Glutamatergic neuron (in vitro differentiated cells): ENCODE measurements around the gene SPATA13. TPM values are rescaled to one million over a fixed set of nuclear protein-coding genes. Genes with fewer than 3 reads are reported as not detected.

Source experiments
- DNase-seq: peaks from one replicate; pipeline ENCODE4 v3.0.0; 2022
- H3K27ac Mint-ChIP-seq: one replicate; pipeline ENCODE4 v1.8.0; 2020; ENCODE audit warnings: mild to moderate bottlenecking, mixed read lengths, inconsistent platforms; ENCODE audit not compliant: unreplicated experiment
- H3K27me3 Mint-ChIP-seq: one replicate; pipeline ENCODE4 v1.8.0; 2020; ENCODE audit warnings: mild to moderate bottlenecking, moderate library complexity, mixed read lengths, inconsistent platforms; ENCODE audit not compliant: unreplicated experiment
- H3K36me3 Mint-ChIP-seq: one replicate; pipeline ENCODE4 v1.8.0; 2020; ENCODE audit warnings: mild to moderate bottlenecking, mixed read lengths, inconsistent platforms; ENCODE audit not compliant: unreplicated experiment
- H3K4me1 Mint-ChIP-seq: one replicate; pipeline ENCODE4 v1.8.0; 2020; ENCODE audit warnings: mild to moderate bottlenecking, low read depth, mixed read lengths, inconsistent platforms; ENCODE audit not compliant: unreplicated experiment
- H3K4me3 Mint-ChIP-seq: one replicate; pipeline ENCODE4 v1.8.0; 2020; ENCODE audit warnings: mild to moderate bottlenecking, mixed read lengths, inconsistent platforms; ENCODE audit not compliant: unreplicated experiment
- H3K9me3 Mint-ChIP-seq: one replicate; pipeline ENCODE4 v1.8.0; 2020; ENCODE audit warnings: mild to moderate bottlenecking, moderate library complexity, mixed read lengths, inconsistent platforms; ENCODE audit not compliant: unreplicated experiment
- CTCF ChIP-seq: fragments of 200-600 bp; sonication (generic); IDR thresholded peaks from one replicate; pipeline ENCODE4 v1.5.0; 2021; ENCODE audit not compliant: partially characterized antibody, unreplicated experiment
- total RNA-seq: library from RNA; stranded (reverse); fragmentation: NEBNext Ultra II Directional; extraction: Animal tissue kit (Norgen Biotek cat#: 25700); gene quantifications from one replicate; pipeline ENCODE4 v1.2.1, GENCODE V29; 2021; ENCODE audit not compliant: unreplicated experiment

SPATA13 gene
- total RNA-seq, 1 donor from 2014 or later, result 7.4 TPM

DNA sequence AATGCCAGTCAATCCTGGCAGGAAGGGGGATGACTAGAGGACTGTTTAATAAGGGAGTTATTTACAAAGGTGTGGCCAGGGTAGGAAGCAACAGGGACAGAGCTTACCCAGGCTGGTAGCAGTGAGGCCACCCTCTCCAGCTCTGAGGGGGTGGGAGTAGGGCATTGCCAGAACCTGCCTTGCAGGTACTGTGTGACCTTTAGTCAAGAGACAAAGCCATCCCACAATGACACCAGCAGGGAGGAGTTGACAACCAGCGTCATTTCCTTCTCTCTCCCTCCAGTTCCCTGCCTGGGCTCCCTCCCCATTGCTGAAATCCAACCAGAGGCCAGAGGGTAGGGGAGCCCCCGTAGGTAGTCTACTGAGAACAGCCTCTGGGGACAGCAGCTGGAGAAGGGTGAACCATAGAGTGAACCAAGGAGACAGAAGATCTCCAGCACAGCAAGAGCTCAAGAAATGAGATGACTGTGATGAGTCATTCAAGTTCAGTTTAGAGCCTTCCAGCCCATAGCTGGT, 33.3 kb upstream of the SPATA13 start:
- Mint-ChIP-seq H3K4me1 (no peaks in the 10 kb centered on the region), H3K4me3 (no peak overlapping the region), H3K27me3 (peaks cover 6% of the 10 kb centered on the region), H3K27ac (no peak overlapping the region), H3K9me3 (peaks cover 2% of the 10 kb centered on the region), H3K36me3 (peaks cover 6% of the 10 kb centered on the region)
- no peak for DNase-seq
- no peak for TF ChIP-seq CTCF

- H3K27ac Mint-ChIP-seq, result no peak overlapping the region
- no peaks in the 10 kb centered on the region for H3K4me1 Mint-ChIP-seq
- H3K4me3 Mint-ChIP-seq, result no peak overlapping the region
- H3K9me3 Mint-ChIP-seq, result peaks cover 2% of the 10 kb centered on the region
- TF ChIP-seq CTCF, result no peak
- H3K27me3 Mint-ChIP-seq, result peaks cover 6% of the 10 kb centered on the region
- peaks cover 6% of the 10 kb centered on the region for H3K36me3 Mint-ChIP-seq
- no peak for DNase-seq
Observed at GRCh38 chr13:24128112-24128511, 32.4 kb upstream of the SPATA13 start.

DNA sequence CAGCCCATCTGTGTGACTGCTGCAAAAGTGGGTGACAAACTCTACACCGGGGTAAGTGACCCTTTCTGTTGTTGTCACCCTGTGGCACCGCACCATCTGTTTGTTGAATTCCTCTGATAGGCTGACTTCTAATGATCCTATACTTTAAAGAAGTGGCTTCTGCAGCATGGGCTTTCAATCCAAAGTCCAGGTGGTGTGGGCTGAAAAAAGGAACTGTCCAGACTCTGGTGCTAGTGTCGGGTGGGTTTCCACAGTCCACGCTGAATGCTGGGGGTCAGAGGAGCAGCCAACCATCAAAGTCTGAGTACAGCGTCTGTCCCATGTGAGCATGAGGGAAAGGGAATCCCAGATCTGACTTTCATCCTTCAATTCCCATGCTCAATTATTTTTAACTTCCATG, 31.6 kb upstream of the SPATA13 start:
- Mint-ChIP-seq H3K27ac (no peak overlapping the region), H3K4me3 (no peak overlapping the region), H3K4me1 (peaks cover 7% of the 10 kb centered on the region), H3K36me3 (peaks cover 6% of the 10 kb centered on the region), H3K27me3 (peaks cover 6% of the 10 kb centered on the region), H3K9me3 (peaks cover 5% of the 10 kb centered on the region)
- no peak for TF ChIP-seq CTCF
- no peak for DNase-seq

- H3K27ac Mint-ChIP-seq, result no peak overlapping the region
- H3K9me3 Mint-ChIP-seq, result peaks cover 5% of the 10 kb centered on the region
- peaks cover 11% of the 10 kb centered on the region for H3K4me1 Mint-ChIP-seq
Observed at GRCh38 chr13:24129914-24130774, 30.4 kb upstream of the SPATA13 start.

More at GRCh38 chr13:24129914-24130774, 30.4 kb upstream of the SPATA13 start:
- Mint-ChIP-seq H3K27me3 (peaks cover 6% of the 10 kb centered on the region), H3K36me3 (peaks cover 6% of the 10 kb centered on the region), H3K4me3 (no peak overlapping the region)
- no peak for TF ChIP-seq CTCF
- DNase-seq, result no peak
